ENCODE results near the gene CD2BP2. TPM values are rescaled to one million over a fixed set of nuclear protein-coding genes. Genes with fewer than 3 reads are reported as not detected.

Gene CD2BP2
- total RNA-seq, 1 experiment from 2014 or later, result 51.8 TPM

- no TSS peak for BruUV-seq (replicated peaks)
- Histone ChIP-seq H3K9me3 (no peaks in the 10 kb centered on the region), H3K27me3 (replicated peaks; ENCODE audit: control insufficient read depth, insufficient read depth, low read length) (no peaks in the 10 kb centered on the region), H3K36me3 (ENCODE audit: control insufficient read depth, insufficient read depth, low read length) (peaks cover 3% of the 10 kb centered on the region; the same call in 1 of the 2 replicates), H3K4me3 (ENCODE audit: low read depth, low read length) (no peak overlapping the region), H3K4me1 (peaks cover 5% of the 10 kb centered on the region; the same call in 1 of the 2 replicates)
- Mint-ChIP-seq H3K36me3 (ENCODE audit: insufficient read depth, unreplicated experiment) (peaks cover 71% of the 10 kb centered on the region), H3K9me3 (ENCODE audit: unreplicated experiment) (no peaks in the 10 kb centered on the region), H3K4me3 (ENCODE audit: unreplicated experiment) (peak overlapping the region; percentile 37), H3K27me3 (ENCODE audit: insufficient read depth, unreplicated experiment) (no peaks in the 10 kb centered on the region), H3K4me1 (ENCODE audit: low read depth, unreplicated experiment) (peaks cover 12% of the 10 kb centered on the region), H3K27ac (ENCODE audit: unreplicated experiment) (no peak overlapping the region)
- CTCF ChIA-PET, result interaction anchor here (0.8 to 1.0 kb wide), 2 partner anchors 18 to 56 kb away, joined by 3 read pairs; no protein-coding TSS in a partner anchor
- intact Hi-C loops (cut with micrococcal nuclease; ENCODE audit: unreplicated experiment), result no loop called here
- TF ChIP-seq CTCF (IDR thresholded peaks at IDR 0.05; ENCODE audit: insufficient read depth in 1 of 2, low read depth in 1 of 2, low read length in 1 of 2, severe bottlenecking in 1 of 2, unreplicated experiment in 1 of 2), result peak in 1 of 2 experiments; percentile 15
- DNase-seq, result no peak
- POLR2A ChIA-PET, result interaction anchor here (0.6 kb wide), 1 partner anchor 55 kb away, joined by 5 read pairs; no protein-coding TSS in a partner anchor
These were observed 2.4 kb downstream of the CD2BP2 start for GRCh38 chr16:30352488-30353401.

GRCh38 chr16:30351586-30352419 is 3.3 kb downstream of the CD2BP2 start:
- Mint-ChIP-seq H3K4me1 (ENCODE audit: low read depth, unreplicated experiment) (peaks cover 6% of the 10 kb centered on the region), H3K36me3 (ENCODE audit: insufficient read depth, unreplicated experiment) (peaks cover 64% of the 10 kb centered on the region), H3K4me3 (ENCODE audit: unreplicated experiment) (no peak overlapping the region), H3K9me3 (ENCODE audit: unreplicated experiment) (no peaks in the 10 kb centered on the region), H3K27me3 (ENCODE audit: insufficient read depth, unreplicated experiment) (no peaks in the 10 kb centered on the region), H3K27ac (ENCODE audit: unreplicated experiment) (no peak overlapping the region)
- TF ChIP-seq CTCF (IDR thresholded peaks at IDR 0.05; ENCODE audit: insufficient read depth in 1 of 2, low read depth in 1 of 2, low read length in 1 of 2, severe bottlenecking in 1 of 2, unreplicated experiment in 1 of 2), result no peak
- Histone ChIP-seq H3K4me1 (peaks cover 5% of the 10 kb centered on the region; the same call in 1 of the 2 replicates), H3K9me3 (no peaks in the 10 kb centered on the region), H3K36me3 (ENCODE audit: control insufficient read depth, insufficient read depth, low read length) (peaks cover 3% of the 10 kb centered on the region; the same call in 1 of the 2 replicates), H3K27me3 (replicated peaks; ENCODE audit: control insufficient read depth, insufficient read depth, low read length) (no peaks in the 10 kb centered on the region), H3K4me3 (ENCODE audit: low read depth, low read length) (no peak overlapping the region)
- CTCF ChIA-PET, result no interaction called here
- POLR2A ChIA-PET, result no interaction called here
- no TSS peak for BruUV-seq (replicated peaks)
- DNase-seq, result no peak
- intact Hi-C loops (cut with micrococcal nuclease; ENCODE audit: unreplicated experiment), result no loop called here

GRCh38 chr16:30351001-30351441 is 4.1 kb downstream of the CD2BP2 start:
- Histone ChIP-seq H3K9me3 (no peaks in the 10 kb centered on the region), H3K4me1 (no peaks in the 10 kb centered on the region), H3K27me3 (replicated peaks; ENCODE audit: control insufficient read depth, insufficient read depth, low read length) (no peaks in the 10 kb centered on the region), H3K4me3 (ENCODE audit: low read depth, low read length) (no peak overlapping the region), H3K36me3 (ENCODE audit: control insufficient read depth, insufficient read depth, low read length) (peaks cover 3% of the 10 kb centered on the region; the same call in 1 of the 2 replicates)
- intact Hi-C loops (cut with micrococcal nuclease; ENCODE audit: unreplicated experiment), result no loop called here
- ChIA-PET CTCF (no interaction called here), POLR2A (no interaction called here)
- H3K27ac Mint-ChIP-seq (ENCODE audit: unreplicated experiment), result no peak overlapping the region
- peaks cover 61% of the 10 kb centered on the region for H3K36me3 Mint-ChIP-seq (ENCODE audit: insufficient read depth, unreplicated experiment)
- TF ChIP-seq CTCF (IDR thresholded peaks at IDR 0.05; ENCODE audit: insufficient read depth in 1 of 2, low read depth in 1 of 2, low read length in 1 of 2, severe bottlenecking in 1 of 2, unreplicated experiment in 1 of 2), result no peak
- BruUV-seq (replicated peaks), result no TSS peak
- H3K9me3 Mint-ChIP-seq (ENCODE audit: unreplicated experiment), result no peaks in the 10 kb centered on the region
- peaks cover 1% of the 10 kb centered on the region for H3K4me1 Mint-ChIP-seq (ENCODE audit: low read depth, unreplicated experiment)
- no peak overlapping the region for H3K4me3 Mint-ChIP-seq (ENCODE audit: unreplicated experiment)
- H3K27me3 Mint-ChIP-seq (ENCODE audit: insufficient read depth, unreplicated experiment), result no peaks in the 10 kb centered on the region
- no peak for DNase-seq

All from Caco-2 (cell line).